ENCODE measurements around the gene EIF4H.

DNA sequence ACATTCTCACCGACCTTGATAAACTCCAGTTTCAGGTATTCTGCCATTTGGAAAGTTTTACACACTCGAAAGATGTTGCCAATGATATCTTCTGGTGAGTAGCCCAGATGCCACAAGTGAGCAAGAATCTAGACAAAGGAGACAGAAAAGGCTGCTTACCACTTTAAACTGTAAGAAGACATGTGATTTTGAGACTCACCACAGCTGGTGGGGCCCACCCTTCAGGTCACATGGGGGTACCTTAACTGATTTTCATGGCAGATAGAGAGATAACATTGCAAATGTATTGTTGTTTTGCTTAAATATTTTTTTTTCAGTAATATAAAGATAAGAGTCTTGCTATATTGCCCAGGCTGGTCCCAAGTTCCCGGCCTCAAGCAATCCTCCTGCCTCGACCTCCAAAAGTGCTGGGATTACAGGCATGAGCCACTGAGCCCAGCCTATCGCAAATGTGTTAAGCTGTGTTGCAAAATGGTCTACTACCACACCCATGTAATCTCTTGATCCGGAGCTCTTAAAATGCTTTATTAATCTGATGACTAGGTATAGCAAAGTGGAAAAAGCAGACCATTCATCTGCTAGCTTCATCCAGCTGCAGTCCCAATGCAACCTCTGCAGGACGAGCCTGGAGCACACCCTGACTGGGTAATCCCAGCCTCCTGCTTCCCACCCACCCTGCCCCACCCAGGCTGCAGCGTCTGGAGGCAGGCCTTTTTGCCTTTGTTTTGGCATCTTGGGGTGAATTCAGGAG, 61.5 kb downstream of the EIF4H start:
- TF ChIP-seq POLR2AphosphoS5 (IDR thresholded peaks at IDR 0.05; ENCODE audit: low read depth, low read length) (no peak), POLR2A (IDR thresholded peaks at IDR 0.05; ENCODE audit: low read depth, low read length) (no peak)

Data from GM12892 (cell line).